HG03565 (cell line): Measurements from ENCODE around the gene CNRIP1.
A peak's percentile ranks its signal among the peaks of the same experiment; 100 is the strongest.

Source experiments
- ATAC-seq: cut with Tn5 transposase; IDR thresholded peaks from one replicate; pipeline ENCODE4 v1.9.1; 2021; ENCODE audit warnings: mild to moderate bottlenecking, moderate library complexity; ENCODE audit not compliant: unreplicated experiment

CNRIP1 gene

DNA sequence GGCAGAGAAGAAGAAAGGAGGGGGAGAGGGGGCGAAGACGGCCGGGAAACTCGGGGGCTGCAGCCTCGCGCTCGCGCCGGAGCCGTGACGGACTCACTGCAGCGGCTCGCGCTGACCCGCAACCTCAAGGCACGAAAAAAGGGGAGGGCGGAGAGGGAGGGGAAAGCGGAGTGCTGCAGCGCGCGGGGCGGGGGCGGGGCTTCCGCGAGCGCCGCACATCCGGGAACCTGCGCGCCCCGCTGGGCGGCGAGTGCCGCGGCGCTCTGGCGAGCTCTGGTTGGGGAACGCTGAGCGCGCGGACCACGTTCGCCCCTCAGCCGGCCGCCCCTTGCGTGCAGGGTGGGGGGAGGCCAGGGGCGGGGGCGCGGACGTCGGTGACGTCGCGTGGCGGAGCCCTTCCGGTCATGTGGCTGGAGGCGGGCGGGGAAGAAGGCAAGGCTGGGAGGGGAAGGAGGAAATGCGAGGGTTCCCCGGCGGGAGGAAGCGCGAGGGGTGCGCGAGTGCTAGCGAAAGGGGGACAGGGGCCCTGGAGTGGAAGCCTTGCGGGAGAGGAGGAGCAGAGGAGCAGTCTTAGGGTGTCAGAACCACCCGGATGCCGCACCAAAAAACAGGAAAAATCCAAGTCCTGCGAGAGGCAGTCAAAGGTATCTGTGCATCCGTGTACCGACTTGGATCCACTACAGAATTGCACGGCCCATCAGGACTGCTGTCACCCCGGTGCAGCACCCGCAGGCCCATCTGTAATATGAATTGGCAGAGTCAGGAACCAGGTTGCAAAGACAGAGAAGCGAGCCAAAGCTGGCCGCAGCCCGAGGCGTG is 67.1 kb downstream of the CNRIP1 start, which contains the start of gene PPP3R1:
Gene PPP3R1 (minus strand): TSS at position 133 of the 819 bp plus-strand sequence. CDS start 405 bp downstream, outside the sequence.
- ATAC-seq, result peak; percentile 71

DNA sequence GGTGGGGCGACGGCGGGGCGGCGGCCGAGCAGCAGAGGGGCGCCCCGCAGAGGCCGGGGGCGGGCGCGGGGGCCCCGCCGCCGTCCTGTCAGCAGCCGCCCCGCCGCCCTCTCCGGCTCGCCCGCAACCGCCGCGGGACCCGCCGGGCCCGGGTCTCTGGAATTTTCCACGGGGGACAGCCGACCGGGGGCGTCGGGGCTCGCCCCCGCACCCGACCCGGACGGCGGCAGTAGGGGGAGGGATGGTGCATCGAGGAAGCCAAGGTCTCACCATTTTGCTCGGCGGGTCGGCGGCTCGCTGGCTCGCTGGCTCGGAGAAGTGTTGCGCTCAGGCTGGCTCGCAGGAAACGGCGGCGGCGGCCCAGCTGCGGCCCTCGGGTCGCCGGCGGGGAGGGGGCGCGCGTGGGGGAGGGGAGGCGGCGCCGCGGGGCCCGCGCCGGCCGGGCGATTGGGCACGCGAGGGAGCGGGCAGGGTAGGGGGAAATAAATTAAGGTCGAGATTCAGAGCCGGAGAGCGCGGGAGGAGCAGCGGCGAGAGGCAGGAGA is 67.8 kb downstream of the CNRIP1 start:
- ATAC-seq, result no peak

DNA sequence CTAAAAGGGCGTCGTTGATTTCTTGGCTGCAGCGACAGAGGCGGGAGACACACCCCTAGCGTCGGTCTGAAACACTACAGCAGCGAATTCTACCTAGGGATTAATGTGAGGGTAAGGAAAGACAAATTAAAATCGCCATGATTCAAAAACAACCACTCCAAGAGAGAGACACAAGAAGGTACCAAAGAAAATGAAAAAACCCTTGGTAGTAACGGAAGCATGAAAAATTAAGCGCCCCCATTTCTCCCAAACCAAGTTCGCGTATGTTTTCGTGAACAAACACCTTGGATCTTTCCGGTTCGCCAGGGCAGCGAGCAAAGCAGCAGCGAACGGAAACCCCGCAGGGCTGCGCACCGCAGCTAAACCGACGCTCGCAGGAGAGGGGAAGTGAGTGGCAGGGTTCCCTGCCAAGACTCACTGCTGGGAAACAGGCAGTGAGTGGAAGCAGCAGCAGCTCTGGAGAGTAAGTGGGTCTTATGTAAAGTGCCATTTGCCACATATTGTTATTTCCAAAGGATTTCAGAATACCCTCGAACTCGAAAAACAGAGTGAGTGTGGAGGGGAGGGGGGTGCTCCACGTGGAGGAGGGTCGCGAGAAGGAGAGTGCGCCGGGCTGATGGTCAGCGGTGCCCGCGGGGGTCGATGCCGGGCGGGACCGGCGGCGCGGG is 68.4 kb downstream of the CNRIP1 start:
- ATAC-seq, result peak; percentile 50

DNA sequence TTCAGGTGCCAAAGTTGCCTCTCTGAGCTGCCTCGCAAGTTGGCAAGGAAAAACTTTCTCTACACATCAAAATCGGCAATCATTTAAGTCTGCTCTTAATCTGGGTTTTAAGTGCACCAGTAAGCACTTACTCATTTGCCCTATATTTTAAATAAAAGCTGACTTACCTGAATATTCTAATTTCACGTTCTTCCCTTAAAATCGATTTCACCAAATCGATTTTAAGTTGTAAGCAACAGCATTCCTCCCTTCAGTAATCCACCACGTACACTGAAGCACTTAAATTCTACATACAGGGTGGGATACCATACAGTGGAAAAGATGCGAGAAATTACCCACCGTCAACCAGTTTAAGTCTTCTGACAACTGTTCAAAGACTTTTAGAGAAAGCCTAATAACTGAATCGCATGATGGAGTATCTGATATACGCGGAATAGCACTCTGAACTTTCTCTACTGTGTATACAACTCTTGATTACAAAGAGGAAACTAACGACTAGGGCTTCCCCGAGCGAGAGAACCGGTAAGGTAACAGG is 69.0 kb downstream of the CNRIP1 start:
- ATAC-seq, result no peak

DNA sequence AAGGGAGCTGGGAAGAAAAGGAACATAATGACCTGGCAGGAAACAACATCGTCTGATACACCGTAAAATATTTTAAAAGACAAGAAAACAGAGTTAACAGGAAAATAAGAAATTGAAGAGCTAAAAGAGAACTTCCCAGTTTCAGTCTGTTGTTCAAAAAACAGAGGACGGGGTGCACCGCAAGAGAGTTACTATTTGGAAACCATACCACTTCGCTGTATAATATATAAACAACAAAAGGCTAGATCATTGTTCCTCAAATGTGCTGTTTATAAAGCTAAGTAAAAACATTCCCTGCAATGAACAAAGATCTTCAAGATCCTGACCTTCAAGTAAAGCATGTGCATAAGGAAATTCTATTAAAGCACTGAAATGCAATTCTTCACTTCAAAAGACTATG is 69.6 kb downstream of the CNRIP1 start:
- ATAC-seq, result no peak

DNA sequence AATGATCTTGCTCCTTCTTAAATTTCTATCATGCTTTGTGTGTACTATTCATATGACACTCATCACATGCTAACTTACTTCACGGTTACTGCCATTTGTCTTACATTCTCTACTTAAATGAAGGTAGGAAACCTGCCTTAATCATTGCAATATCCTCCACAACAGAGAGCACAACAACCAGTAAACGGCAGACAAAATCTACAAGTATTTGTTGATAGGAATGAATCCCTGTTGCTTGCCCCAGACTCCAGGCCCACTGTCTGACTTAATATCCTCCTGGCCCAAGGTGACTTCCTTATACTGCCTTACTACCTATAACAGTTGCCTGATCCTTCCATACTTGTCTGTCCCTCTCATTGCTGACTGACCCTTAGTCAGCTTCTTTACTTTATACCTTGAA is 70.9 kb downstream of the CNRIP1 start:
- ATAC-seq, result no peak

DNA sequence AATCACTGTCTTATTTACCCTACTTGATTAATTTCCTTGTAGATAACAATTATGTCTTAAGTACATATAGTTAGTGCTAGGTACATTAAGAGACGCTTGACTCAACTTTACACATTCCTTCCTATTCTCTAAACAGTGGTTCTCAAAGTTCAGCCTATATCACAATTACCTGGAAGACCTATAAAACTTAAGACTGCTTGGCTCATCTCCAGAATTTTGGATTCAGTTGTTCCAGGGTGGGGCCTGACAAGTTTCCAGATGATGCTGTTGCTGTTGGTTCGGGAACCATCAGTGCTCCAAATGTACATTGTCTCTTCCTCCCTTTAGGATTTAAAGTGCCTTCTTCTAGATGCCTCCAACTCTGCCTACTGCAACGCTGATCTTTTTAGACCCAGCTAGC is 71.4 kb downstream of the CNRIP1 start:
- ATAC-seq, result no peak

DNA sequence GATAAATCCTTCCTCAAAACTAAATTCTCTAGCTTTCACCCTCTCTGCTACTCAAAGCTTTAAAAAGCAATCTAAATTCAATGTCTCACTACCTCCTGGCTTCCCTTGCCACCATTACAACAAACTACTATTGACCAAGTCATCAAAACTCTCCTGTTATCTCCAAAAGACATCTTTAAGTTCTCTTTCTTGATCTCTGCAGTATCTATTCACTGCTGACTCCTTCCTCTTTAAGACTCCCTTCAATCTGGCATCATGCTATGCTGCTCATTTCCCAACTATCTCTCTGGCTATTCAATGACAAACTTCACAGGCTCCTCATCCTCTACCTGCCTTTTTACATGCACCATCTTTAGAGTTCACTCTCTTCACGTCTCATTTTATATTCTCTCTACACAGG is 73.4 kb downstream of the CNRIP1 start:
- no peak for ATAC-seq

DNA sequence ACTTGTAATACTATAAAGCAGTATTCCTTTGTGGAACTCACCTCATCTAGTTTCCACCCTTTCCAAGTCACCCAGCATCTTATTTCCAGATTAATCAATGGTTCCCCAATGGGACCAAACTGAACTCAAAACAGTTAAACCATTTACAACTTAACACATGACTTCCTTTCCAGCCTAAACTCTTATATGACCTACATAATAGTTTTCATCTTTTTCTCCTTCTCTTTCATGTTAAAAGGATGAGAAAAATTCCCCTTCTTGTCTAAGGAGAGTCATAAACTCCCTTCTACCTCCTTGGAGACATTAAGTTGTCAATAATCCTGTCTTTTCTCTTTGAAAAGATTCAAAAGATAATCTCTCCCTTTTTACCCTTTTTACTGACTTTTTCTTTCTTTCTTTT is 74.1 kb downstream of the CNRIP1 start:
- no peak for ATAC-seq

DNA sequence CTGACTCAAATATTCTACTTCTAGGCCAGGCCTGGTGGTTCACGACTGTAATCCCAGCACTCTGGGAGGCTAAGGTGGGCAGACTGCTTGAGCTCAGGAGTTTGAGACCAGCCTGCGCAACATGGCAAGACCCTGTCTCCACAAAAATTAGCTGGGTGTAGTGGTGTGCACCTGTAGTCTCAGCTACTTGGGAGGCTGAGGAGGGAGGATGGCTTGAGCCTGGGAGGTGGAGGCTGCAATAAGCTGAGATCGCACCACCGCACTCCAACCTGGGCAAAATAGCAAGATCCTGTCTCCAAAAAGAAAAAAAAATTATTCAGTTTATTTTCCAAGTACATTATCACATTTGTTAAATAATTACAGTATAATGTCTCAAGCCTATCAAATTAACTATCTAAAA is 74.7 kb downstream of the CNRIP1 start:
- ATAC-seq, result no peak

DNA sequence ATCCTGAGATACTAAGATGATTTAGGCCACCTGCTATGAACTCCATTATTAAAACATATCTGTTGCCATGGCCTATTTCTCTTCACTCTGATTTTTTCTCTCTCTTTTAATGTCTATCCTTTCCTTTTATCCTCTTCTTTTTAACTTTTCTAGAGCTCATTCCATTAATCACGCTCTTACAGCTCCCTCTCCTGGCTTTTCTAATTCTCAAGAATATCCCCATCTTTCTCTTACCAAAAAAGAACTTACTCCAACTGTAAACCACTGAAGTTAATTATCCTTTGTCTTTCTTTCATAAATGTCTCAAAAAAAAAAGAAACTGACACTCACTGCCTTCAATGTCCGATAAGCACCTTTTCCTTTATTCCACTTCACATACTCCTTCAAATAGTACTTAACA is 75.3 kb downstream of the CNRIP1 start:
- ATAC-seq, result no peak
